Pulmonary artery endothelial cell (primary cell): ENCODE measurements around the gene PA2G4. TPM values are rescaled to one million over a fixed set of nuclear protein-coding genes. Genes with fewer than 3 reads are reported as not detected.
"Not testable (repeated sequence)": the region's sequence is repeated elsewhere in the genome, so short reads cannot be mapped to it uniquely, and the experiment has no call there.

Source experiments
- DNase-seq: peaks from one replicate; pipeline ENCODE4 v3.0.0-alpha.2; 2011; ENCODE audit warnings: low read depth, low spot score
- total RNA-seq: library from RNA; depleted of rRNA; stranded (reverse); fragments of >200 nt; gene quantifications from 2 replicates; pipeline ENCODE4 v1.2.3, GENCODE V29; 2014

Gene PA2G4
- total RNA-seq, 1 donor from 2014 or later = 240 TPM

GRCh38 chr12:56152756-56153677 is 48.7 kb downstream of the PA2G4 start:
- no peak for DNase-seq

DNA sequence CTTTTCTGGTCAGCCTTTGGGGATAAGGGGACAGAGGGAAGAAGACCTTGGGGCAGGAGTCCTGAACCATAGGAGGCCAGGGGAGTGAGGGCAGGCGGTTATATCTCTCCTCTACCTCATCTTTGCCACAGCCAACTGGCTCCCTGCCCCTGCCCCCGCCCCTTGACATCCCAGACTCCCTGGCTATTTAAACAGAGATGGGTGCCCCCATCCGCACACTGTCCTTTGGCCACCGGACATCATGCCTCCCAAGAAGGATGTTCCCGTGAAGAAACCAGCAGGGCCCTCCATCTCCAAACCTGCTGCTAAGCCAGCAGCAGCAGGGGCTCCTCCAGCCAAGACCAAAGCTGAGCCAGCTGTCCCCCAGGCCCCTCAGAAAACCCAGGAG is 49.3 kb downstream of the PA2G4 start:
- DNase-seq = no peak

GRCh38 chr12:56154246-56154771 is 50.0 kb downstream of the PA2G4 start:
- no peak for DNase-seq

- DNase-seq = no peak
Measured at GRCh38 chr12:56154818-56155217, 50.5 kb downstream of the PA2G4 start.

- DNase-seq = no peak
Measured at GRCh38 chr12:56155256-56155845, 51.0 kb downstream of the PA2G4 start.

DNA sequence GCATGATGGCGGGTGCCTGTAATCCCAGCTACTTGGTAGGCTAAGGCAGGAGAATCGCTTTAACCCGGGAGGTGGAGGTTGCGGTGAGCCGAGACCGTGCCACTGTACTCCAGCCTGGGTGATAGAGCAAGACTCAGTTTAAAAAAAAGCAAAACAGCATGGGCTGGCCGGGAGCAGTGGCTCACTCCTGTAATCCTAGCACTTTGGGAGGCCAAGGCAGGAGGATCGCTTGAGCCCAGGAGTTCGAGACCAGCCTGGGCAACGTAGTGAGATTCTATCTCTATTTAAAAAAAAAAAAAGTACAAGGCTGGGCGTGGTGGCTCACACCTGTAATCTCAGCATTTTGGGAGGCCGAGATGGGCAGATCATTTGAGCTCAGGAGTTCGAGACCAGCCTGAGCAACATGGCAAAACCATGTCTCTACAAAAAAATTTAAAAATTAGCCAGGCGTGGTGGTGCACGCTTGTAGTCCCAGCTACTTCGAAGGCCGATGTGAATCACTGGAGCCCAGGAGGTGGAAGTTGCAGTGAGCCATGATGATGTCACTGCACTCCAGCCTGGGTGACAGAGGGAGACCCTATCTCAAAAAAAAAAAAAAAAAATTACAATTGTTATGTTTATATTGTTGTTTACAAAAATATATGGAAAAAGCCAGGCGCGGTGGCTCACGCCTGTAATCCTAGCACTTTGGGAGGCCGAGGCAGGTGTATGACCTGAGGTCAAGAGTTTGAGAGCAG is 52.3 kb downstream of the PA2G4 start:
- not testable (repeated sequence) for DNase-seq

GRCh38 chr12:56157201-56158028 is 53.1 kb downstream of the PA2G4 start:
- DNase-seq = peak; percentile 64

- peak; percentile 93 for DNase-seq
Measured at GRCh38 chr12:56158029-56158925, 53.9 kb downstream of the PA2G4 start, which contains the start of gene MYL6. Gene MYL6 (plus strand): TSS chr12:56158359. CDS start chr12:56158402, 43 bp downstream.

DNA sequence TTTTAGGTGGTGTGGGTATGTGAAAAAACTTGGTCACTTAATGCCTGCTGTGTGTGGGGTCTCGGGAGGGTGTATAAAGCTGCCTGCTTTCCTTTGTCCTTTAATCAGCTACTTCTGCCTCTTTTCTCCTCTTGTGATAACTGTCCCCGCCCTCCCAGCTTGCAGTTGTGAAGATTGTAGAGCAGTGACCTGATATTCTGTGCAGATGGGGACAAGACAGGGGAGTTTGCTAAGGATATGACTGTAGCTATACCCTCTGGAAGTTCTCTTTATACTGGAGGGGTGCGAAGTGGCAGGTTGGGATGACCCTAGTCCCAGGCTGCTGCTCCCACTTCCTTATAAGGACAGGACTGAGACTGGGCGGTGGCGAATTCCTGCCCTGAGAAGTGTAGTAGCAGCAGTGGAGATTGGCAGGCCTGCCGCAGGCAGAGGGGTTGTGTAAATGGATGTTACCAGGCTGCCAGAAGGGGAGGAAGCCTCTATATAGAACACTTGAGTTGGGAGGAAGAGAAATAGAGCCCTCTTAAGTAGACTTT is 54.6 kb downstream of the PA2G4 start:
- peak; percentile 36 for DNase-seq

- no peak for DNase-seq
Measured at GRCh38 chr12:56159482-56160192, 55.3 kb downstream of the PA2G4 start.

DNA sequence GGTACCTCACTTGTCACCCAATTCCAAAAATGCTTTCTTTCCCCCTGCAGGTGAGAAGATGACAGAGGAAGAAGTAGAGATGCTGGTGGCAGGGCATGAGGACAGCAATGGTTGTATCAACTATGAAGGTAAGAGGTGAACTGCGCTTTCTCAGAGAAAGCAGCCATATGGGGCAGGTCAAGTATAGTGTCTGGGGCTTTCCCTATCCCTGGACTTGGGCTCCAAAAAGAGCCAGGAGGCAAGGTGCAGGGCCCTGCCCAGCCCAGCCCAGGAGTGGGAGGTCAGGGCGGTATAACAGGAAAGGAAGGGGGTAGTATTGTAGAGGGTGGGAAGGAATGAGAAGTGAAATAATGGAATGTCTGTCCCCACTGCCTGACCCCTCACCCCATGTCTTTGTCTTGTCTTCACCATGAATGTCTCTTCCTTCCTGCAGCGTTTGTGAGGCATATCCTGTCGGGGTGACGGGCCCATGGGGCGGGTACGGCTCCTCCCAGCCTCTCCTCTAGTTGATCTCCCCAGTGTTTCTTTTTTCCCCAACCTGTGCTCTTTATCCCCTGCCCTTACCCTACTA is 55.9 kb downstream of the PA2G4 start:
- peak; percentile 66 for DNase-seq

- no peak for DNase-seq
Measured at GRCh38 chr12:56160894-56161689, 56.7 kb downstream of the PA2G4 start.

GRCh38 chr12:56161690-56162351 is 57.5 kb downstream of the PA2G4 start:
- DNase-seq = no peak

GRCh38 chr12:56162468-56163290 is 58.3 kb downstream of the PA2G4 start:
- DNase-seq = no peak
